Uterus (tissue), 2 donors: Measurements from ENCODE around the gene ECHS1.

Experiments
- POLR2A ChIP-seq, 2 donors: fragments of 450-650 bp; IDR thresholded peaks; one replicate each; pipeline ENCODE4 v1.6.1; 2016; ENCODE audit warnings: antibody characterized with exemption in 2 of 2, mild to moderate bottlenecking in 1 of 2, moderate library complexity in 1 of 2
- TF ChIP-seq, protein P1 (sequence below), 4 experiments: fragments of 200-600 bp in 2 of 4; fragments of 450-650 bp in 2 of 4; sonication (generic) in 2 of 4; IDR thresholded peaks; one replicate each; pipeline ENCODE4 v1.5.1; 2016 to 2019; ENCODE audit warnings: antibody characterized with exemption in 4 of 4, mild to moderate bottlenecking in 2 of 4, moderate library complexity in 1 of 4

DNA sequence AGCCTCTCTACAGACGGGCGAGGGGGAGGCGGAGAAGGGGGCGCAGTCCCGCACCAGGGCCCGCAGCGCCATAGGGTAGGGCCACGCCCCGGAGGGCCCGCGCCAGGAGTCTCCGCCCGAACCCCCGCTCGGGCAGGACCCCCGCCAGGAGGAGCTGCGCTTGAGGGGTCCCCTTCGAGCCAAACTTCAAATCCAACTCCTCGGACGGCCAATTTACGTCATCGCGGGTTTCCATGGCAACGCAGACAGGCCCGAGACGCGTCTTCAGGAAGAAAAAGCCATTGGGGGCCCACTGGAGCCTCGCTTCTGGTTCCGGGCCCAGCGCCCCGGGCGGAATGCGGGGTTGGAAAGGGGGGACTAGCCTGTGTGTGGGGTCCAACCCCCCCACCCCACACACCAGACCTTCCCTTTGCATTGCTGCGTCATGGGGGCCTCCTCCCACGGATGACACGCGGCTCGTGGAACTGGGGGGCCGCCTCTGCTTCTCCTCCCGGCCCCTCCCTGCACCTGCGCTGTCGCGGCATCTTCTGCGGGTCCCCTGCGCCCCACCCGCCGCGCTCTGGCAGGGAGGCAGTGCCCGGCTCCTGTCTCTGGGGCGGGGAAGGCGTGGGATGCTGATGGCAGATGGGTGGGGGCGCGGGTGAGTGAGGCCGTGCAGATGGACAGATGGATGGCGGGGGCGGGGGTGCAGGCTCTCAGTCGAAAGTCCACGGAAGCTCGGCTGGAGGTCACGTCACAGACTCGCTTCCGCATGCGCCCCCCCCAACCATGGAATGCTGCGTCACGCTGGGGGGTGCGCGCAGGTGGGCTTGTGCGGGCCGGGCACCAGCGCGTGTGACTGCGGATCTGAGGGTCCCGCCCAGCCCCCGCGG, 37.7 kb downstream of the ECHS1 start:
- TF ChIP-seq, protein P1, sequence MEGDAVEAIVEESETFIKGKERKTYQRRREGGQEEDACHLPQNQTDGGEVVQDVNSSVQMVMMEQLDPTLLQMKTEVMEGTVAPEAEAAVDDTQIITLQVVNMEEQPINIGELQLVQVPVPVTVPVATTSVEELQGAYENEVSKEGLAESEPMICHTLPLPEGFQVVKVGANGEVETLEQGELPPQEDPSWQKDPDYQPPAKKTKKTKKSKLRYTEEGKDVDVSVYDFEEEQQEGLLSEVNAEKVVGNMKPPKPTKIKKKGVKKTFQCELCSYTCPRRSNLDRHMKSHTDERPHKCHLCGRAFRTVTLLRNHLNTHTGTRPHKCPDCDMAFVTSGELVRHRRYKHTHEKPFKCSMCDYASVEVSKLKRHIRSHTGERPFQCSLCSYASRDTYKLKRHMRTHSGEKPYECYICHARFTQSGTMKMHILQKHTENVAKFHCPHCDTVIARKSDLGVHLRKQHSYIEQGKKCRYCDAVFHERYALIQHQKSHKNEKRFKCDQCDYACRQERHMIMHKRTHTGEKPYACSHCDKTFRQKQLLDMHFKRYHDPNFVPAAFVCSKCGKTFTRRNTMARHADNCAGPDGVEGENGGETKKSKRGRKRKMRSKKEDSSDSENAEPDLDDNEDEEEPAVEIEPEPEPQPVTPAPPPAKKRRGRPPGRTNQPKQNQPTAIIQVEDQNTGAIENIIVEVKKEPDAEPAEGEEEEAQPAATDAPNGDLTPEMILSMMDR (IDR thresholded peaks at IDR 0.05) = no peak
- no peak for TF ChIP-seq POLR2A (IDR thresholded peaks at IDR 0.05)
